T follicular helper cell (primary cell): ENCODE measurements around the gene KCNH2.

ENCODE experiments used
- DNase-seq: peaks from one replicate; pipeline ENCODE4 v3.0.0-alpha.2; 2020; ENCODE audit warnings: low read depth

KCNH2 gene

GRCh38 chr7:150975536-150976319 lies 2.4 kb downstream of the KCNH2 start:
- no peak for DNase-seq

- DNase-seq: peak; percentile 82
Observed at GRCh38 chr7:150974468-150975391, 3.4 kb downstream of the KCNH2 start.

GRCh38 chr7:150973571-150974451 lies 4.3 kb downstream of the KCNH2 start:
- peak; percentile 42 for DNase-seq

DNA sequence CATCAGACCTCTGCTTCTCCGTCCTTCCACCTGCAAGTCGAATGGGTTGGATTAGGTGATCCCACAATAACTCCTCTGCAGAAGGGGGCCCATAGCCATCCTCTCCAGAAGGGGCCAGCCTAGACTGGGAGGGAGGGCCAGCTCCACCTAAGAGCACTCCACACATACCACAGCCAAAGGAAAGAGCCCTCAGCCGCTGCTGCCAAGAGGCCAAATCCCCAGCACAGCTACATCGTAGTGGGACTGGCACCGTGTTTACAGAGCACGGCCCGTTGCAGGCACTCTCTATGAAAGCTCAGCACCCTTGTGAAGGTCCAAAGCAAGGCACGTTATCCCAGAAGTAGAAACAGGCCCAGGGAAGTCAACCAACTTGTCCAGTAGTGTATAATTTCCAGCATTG lies 5.4 kb downstream of the KCNH2 start:
- no peak for DNase-seq

- no peak for DNase-seq
Observed at GRCh38 chr7:150972023-150972468, 6.1 kb downstream of the KCNH2 start.

- no peak for DNase-seq
Observed at GRCh38 chr7:150971242-150972022, 6.7 kb downstream of the KCNH2 start.

DNA sequence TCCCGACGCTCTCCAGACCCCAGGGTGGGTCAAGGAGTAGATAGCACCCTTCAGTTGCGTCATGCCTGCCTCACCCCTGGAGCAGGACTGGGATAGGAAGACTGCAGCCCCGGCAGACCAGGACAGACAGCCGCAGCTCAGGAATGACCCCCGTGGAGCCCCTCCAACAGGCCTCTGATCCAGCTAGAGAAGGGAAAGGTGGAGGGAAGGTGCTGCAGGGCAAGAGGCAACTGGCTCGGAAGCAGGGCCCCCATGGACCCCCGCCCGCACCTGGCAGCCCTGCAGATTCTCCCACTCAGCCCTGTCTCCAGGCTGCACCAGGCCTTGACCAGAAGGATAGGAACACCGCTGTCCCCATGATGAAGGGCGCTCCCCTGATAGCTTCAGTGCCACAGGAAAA lies 7.7 kb downstream of the KCNH2 start:
- no peak for DNase-seq

- no peak for DNase-seq
Observed at GRCh38 chr7:150969475-150969874, 8.6 kb downstream of the KCNH2 start.

DNA sequence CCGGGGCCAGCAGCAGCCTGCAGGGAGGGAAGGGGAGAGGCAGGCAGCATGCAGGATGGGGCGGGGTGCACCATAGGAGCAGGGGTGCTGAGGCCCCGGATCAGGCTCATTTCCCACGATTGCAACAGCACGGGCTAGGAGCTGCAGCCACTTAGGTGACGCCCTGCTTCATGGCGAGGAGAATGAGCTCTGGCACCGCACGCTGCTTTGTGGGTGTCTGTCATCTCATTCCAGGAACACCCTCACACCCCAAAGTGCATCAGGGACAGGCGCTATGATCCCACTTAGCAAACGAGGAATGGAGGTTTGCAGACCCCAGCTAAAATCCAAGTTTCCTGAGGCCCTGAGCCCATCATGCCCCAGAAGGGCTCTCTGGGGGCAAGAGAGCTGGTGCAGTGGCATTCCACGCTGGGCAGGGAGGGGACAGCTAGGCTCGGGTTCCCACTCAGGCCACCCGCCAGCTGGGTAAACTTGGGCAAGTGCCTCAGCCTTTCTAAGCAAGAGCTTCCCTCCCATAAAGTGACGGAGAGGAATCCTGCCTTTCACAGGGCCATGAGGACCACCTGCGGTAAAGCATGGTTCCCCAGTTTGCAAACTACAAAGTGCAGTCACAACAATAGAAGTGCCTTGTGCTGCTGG lies 9.3 kb downstream of the KCNH2 start:
- no peak for DNase-seq

DNA sequence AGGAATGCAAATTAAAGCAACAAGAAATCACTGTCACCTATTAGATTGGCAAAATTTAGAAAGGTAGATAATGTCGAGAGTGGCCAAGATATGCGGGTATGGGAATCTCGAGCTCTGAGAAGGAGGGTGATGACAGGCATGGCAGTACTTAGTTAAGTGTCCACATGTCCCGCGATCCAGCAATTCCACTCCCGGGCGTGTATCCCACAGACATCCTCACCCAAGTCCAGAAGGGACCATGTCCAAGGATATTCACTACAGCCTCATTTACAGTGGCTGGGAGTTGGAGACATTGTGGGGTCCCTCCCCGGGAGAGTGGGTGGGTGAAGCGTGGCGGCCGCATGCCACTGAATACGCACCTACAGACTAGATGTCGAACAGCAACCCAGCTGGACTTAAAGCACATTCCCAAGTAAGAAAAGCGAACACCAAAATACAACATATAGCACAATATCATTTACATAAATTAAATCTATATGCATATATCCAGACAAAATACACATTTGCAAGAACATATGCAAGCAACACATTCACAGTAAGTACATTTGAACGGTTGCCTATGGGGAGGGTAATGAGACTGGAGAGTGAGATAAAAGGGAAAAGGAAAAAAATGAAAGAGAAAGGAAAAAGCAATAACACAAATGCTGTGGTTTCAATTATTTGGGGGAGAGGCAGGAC lies 9.9 kb downstream of the KCNH2 start:
- DNase-seq: no peak

DNA sequence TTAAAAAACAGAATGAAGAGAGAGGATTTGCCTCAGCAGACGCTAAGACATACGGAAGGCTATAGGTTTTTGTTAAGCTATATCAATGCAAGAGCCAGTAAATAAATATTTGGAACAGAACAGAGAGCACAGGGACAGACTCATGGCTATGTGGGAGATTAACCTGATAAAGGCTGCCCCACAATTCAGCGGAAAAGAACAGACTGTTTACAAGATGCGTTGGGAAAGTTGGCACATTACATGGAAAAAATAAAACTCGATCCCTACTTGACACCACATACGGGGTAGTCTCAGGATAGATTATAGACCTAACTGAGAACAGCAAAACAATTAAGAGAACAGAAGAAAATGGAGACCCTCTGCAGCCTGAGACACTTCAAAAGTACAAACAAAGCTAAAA lies 10.8 kb downstream of the KCNH2 start:
- no peak for DNase-seq

DNA sequence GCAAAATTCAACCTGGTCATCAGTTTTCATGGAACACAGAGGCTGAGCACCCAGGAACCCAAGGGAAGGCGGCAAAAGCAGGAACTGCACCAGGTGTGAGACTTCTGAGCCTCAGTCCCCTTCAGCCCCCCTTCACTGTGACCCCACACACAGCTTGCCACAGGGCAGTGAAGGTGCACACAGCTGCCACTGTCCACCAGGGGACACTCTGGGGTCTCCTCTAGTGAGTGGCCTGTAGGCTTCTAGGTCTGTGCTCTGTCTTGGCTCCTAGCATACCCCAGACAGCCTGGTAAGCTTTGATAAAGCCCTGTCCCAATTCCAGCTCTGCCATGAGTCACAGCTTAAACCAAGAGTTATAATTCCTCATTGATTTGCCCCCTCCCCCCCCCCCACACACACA lies 12.1 kb downstream of the KCNH2 start:
- no peak for DNase-seq

- DNase-seq: no peak
Observed at GRCh38 chr7:150965273-150965830, 12.8 kb downstream of the KCNH2 start.

GRCh38 chr7:150964593-150965111 lies 13.5 kb downstream of the KCNH2 start:
- DNase-seq: no peak

DNA sequence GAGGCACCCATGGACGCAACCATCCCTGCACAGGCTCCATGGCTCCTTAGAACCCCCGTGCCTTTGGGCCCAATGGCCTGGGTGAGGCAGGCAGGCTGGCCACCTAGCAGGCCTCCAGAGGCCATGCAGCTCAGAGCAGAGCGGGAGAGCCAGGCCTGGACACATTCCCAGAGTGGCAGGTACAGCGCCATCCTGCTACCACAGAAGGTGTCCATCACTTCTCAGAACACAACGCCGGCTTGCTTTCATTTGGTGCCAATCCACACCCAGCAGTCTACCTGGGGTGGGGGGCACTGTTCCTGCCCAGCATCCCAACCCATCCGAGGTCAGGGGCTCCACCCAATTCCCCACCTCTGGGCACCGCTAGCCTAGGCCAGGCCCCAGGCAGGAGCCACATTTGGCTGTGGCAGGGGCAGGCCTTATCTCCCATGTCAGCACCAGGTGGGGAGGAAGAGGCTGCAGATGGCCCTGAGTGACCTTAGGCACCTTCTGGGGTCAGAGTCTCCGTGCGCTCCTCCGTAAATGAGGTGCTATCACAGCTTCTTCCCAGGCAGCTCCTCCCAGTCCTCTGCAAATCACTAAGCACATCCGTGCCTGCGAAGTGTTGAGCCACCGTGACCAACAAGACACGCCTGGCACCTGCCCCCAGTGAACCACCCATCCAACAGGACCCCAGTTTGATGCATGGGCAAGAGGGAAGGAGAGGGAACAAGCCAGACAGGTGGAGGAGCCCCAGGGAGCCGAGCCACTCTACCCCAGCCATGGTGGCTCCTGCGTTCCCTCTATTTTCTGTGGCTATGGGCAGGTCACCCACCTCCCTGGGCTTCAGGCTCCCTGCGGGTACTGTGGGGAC lies 14.2 kb downstream of the KCNH2 start:
- no peak for DNase-seq

DNA sequence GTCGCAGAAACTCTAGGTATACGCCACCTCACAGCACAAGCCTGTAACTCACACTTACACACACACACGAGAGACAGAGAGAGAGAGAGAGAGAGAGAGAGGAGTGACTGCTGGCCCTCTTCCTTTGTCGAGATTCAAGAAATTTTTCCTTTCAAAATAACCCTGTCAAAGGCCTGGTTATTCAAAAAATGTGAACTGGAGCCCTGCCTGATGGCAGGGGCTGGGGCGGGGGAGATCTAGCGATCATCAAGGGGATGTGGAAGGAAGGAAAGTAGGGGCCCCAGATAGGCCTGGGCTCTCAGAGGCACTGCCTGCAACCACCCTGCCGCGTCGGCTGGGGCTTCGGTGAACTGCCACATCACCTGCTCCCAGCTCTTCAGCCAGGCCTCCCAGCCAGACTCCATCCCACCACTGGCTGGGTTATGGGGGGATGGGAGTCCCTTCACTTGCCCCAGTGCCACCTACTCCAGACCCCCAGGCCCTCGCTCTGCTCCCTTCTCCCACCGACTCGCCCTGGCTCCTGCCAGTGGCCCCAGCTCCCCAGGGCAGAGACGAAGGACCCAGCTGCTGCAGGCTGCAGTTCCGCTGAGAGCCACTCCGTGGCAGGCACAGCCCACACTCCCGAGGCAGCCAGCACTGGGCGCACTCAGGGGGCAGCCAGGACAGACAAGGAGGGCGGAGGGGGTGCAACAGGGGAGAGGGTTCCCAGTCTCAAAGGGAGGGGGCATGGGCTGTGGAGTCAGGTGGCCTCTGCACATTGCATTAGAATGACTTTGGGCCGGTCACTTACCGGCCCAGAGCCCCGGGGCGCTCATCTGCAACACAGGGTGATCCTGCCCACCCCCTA lies 15.3 kb downstream of the KCNH2 start:
- peak; percentile 42 for DNase-seq

GRCh38 chr7:150962290-150962552 lies 15.9 kb downstream of the KCNH2 start:
- DNase-seq: no peak
